Inflammatory macrophage treated with lipopolysaccharide for 4 hours (primary cell): ENCODE measurements around the gene OSTM1.
"Not testable (repeated sequence)": the region's sequence is repeated elsewhere in the genome, so short reads cannot be mapped to it uniquely, and the experiment has no call there.

ENCODE experiments used
- DNase-seq: peaks from one replicate; pipeline ENCODE4 v3.0.0-alpha.2; 2020

OSTM1 gene

DNA sequence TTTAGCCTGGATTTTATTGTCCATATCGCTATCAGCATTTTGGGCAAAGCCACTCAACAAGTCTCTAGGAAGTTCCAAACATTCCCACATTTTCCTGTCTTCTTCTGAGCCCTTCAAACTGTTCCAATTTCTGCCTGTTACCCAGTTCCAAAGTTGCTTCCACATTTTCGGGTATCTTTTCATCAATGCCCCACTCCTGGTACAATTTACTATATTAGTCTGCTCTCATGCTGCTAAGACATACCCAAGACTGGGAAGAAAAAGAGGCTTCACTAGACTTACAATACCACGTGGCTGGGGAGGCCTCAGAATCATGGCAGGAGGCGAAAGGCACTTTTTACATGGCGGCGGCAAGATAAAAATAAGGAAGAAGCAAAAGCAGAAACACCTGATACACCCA is 58.3 kb downstream of the OSTM1 start:
- not testable (repeated sequence) for DNase-seq

DNA sequence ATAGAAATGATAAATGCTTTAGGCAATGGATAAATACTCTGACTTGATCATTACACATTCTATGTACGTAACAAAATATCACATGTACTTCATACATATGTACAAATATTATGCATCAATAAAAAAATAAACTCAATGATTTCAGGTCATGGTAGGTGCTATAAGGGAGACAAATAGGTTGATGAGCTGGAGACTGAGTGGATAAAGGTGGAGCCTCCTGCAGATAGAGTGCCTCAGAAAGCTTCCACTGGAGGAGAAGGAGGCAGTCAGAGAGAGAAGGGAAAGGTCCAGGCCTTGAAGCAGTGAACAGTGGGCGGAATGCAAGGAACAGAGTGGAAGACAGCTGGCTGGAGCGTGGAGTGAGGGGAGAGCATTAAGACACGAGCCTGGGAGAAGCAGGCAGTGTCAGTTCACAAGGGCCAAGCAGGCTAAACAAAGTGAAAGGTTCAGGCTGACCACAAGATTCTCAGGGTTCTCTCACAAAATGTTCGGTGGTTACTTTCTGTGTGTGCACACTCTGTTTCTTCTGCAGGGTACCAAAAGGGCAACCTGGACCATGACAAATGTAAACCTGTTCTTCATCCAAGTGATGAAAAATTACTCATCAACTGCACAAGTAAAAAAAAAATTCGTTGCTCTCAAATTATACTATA is 60.6 kb downstream of the OSTM1 start:
- DNase-seq = no peak

GRCh38 chr6:108009894-108010293 is 64.6 kb downstream of the OSTM1 start:
- no peak for DNase-seq

GRCh38 chr6:108009258-108009657 is 65.3 kb downstream of the OSTM1 start:
- DNase-seq = not testable (repeated sequence)

DNA sequence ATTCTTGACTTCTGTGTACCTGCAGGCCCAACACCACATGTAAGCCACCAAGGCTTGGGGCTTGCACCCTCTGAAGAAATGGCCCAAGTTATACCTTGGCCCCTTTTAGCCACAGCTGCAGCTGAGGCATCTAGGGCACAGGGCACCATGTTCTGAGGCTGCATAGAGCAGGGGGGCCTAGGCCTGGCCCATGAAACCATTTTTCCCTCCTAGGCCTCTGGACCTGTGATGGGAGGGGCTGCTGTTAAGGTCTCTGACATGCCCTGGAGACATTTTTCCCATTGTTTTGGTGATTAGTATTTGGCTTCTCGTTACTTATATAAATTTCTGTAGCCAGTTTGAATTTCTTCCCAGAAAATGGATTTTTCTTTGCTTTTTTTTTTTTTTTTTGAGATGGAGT is 66.2 kb downstream of the OSTM1 start:
- DNase-seq = no peak

DNA sequence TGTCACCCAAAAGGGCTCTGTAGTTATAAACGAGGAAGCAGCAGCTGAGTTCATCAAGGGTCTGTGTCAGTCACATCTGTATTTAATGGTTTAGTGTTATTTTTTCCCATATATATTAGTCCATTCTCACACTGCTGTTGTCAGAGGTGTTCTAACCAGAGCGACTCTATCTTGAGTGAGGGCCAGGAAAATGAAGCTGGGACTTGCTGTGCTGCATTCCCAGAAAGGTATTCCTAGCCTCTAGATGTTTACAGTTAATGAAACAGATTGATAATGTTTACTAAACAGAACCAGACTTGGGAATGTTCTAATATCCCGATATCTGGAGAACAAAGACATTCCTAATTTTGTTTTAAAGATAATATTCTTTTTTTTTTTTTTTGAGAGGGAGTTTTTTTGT is 68.6 kb downstream of the OSTM1 start:
- DNase-seq = no peak

- no peak for DNase-seq
Observed at GRCh38 chr6:108004861-108005260, 69.7 kb downstream of the OSTM1 start.

GRCh38 chr6:108002365-108003221 is 71.9 kb downstream of the OSTM1 start:
- peak; percentile 63 for DNase-seq

DNA sequence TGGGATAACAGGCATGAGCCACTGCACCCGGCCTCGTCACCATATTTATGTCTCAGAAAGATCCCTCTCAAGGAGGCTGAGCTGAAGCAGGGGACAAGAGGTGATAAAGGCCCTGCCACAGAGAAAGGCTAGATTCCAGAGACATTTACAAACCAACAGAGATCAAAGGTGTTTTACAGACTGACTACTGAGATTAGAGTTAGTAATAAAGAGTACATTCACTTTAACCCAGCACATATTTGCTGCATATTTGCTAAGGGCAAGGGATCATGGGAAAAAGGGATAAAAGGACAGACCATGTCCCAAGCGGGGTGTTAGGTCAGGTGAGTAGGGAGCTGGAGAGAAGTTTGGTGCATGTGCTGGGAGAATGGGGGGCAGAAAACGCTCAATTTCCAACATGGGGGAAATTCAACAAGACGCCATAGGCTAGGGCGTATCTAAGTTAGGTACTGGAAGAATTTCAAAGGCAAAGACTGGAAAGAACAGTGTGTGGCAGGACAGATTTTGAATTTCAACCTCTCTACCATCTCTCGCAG is 72.8 kb downstream of the OSTM1 start:
- no peak for DNase-seq

DNA sequence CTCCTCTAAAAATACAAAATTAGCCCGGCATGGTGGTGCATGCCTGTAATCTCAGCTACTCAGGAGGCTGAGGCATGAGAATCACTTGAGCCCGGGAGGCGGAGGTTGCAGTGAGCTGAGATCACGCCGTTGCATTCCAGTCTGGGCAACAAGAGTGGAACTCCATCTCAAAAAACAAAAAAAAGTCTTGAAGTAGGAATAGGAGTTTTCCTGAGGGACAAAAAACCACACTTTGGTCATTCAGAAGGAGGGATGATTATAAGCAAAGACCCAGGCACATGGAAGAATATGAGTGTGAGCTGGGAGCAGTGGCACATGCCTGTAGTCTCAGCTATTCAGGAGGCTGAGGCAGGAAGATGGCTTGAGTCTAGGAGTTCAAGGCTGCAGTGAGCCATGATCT is 74.3 kb downstream of the OSTM1 start:
- not testable (repeated sequence) for DNase-seq

GRCh38 chr6:107999341-107999740 is 75.2 kb downstream of the OSTM1 start:
- no peak for DNase-seq

DNA sequence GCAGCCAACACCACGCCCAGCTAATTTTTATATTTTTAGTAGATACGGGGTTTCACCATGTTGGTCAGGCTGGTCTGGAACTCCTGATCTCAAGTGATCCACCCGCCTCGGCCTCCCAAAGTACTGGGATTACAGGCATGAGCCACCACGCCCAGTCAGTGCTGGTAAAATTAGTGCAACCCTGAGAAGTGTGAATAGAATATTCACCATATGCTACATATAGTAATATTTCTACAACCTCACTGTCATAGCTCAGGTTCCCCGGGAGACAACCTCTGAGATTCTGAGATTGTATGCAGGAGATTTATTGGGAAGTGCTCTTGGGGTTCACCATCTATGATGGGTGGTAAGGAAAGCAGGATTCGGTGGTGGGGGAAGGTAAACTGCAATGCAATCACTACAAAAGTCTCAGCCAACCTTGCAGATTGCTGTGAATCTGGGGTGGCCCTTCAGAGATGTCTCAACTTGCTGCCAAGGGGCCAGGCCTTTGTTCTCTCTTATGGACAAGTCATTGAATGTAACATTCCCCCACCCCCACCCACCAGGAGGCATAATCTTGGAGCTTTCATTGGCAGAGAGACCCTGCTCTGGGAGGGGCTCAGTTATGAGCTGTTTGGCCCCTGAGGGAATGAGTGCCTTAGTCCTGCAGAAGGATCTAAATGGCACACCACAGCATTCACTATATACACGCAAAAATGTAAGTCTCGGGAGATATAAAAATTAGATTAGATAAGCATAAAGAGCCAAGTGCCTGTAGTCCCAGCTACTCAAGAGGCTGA is 82.6 kb downstream of the OSTM1 start:
- DNase-seq = no peak
